Dedifferentiated amniotic fluid mesenchymal stem cell (primary cell): Measurements from ENCODE around the gene AZIN2.
"Not testable (repeated sequence)": the region's sequence is repeated elsewhere in the genome, so short reads cannot be mapped to it uniquely, and the experiment has no call there.

Source experiments
- DNase-seq: peaks from one replicate; pipeline ENCODE4 v3.0.0-alpha.2; 2016; ENCODE audit errors: extremely low spot score

The AZIN2 gene

GRCh38 chr1:33094971-33095604, 14.1 kb downstream of the AZIN2 start:
- peak; percentile 78 for DNase-seq

GRCh38 chr1:33096363-33097005, 15.5 kb downstream of the AZIN2 start:
- DNase-seq = no peak

GRCh38 chr1:33097137-33097611, 16.2 kb downstream of the AZIN2 start:
- no peak for DNase-seq

GRCh38 chr1:33097762-33098161, 16.8 kb downstream of the AZIN2 start:
- no peak for DNase-seq

- DNase-seq = no peak
These were observed 17.4 kb downstream of the AZIN2 start for GRCh38 chr1:33098371-33098770.

GRCh38 chr1:33099290-33100118, 18.6 kb downstream of the AZIN2 start:
- DNase-seq = peak; percentile 100

- DNase-seq = not testable (repeated sequence)
These were observed 19.1 kb downstream of the AZIN2 start for GRCh38 chr1:33100119-33100415.

- DNase-seq = no peak
These were observed 29.5 kb downstream of the AZIN2 start for GRCh38 chr1:33110477-33110876.

- no peak for DNase-seq
These were observed 31.0 kb downstream of the AZIN2 start for GRCh38 chr1:33111965-33112364.

GRCh38 chr1:33117440-33118085, 36.6 kb downstream of the AZIN2 start:
- DNase-seq = peak; percentile 13

- DNase-seq = no peak
These were observed 37.3 kb downstream of the AZIN2 start for GRCh38 chr1:33118274-33118673.

GRCh38 chr1:33119050-33119449, 38.1 kb downstream of the AZIN2 start:
- DNase-seq = peak; percentile 14

GRCh38 chr1:33119532-33120217, 38.7 kb downstream of the AZIN2 start:
- no peak for DNase-seq

- DNase-seq = peak; percentile 5
These were observed 39.7 kb downstream of the AZIN2 start for GRCh38 chr1:33120436-33121231.

- no peak for DNase-seq
These were observed 40.8 kb downstream of the AZIN2 start for GRCh38 chr1:33121728-33122127.

- peak; percentile 5 for DNase-seq
These were observed 41.7 kb downstream of the AZIN2 start for GRCh38 chr1:33122483-33123178.

GRCh38 chr1:33123266-33123665, 42.3 kb downstream of the AZIN2 start:
- DNase-seq = peak; percentile 9

GRCh38 chr1:33124647-33125046, 43.7 kb downstream of the AZIN2 start:
- DNase-seq = not testable (repeated sequence)

- DNase-seq = no peak
These were observed 45.6 kb downstream of the AZIN2 start for GRCh38 chr1:33126411-33127000.
